ACC112 (cell line): ENCODE measurements around the gene SGPP2.

ENCODE experiments used
- H2AFZ ChIP-seq: fragments of 200-600 bp; sonication (generic); one replicate; pipeline ENCODE4 v1.6.0; 2017; ENCODE audit warnings: antibody characterized with exemption, low read length; ENCODE audit not compliant: unreplicated experiment
- H3K27ac ChIP-seq: fragments of 200-600 bp; sonication (generic); 2 replicates; pipeline ENCODE4 v1.5.1; 2014; ENCODE audit warnings: low read depth, mild to moderate bottlenecking, antibody characterized with exemption, low read length, moderate library complexity
- H3K27me3 ChIP-seq: fragments of 200-600 bp; sonication (generic); 2 replicates; pipeline ENCODE4 v1.6.1; 2014; ENCODE audit warnings: mild to moderate bottlenecking, antibody characterized with exemption, low read length, moderate library complexity, mixed read lengths; ENCODE audit not compliant: insufficient read depth
- H3K36me3 ChIP-seq: fragments of 200-600 bp; sonication (generic); 2 replicates; pipeline ENCODE4 v1.6.1; 2016; ENCODE audit warnings: mild to moderate bottlenecking, antibody characterized with exemption, low read length, moderate library complexity, mixed read lengths; ENCODE audit not compliant: insufficient read depth
- H3K4me1 ChIP-seq: fragments of 200-600 bp; sonication (generic); one replicate; pipeline ENCODE4 v1.6.1; 2016; ENCODE audit warnings: low read length, mixed read lengths; ENCODE audit not compliant: insufficient read depth, unreplicated experiment, control insufficient read depth
- H3K4me3 ChIP-seq: fragments of 200-600 bp; sonication (generic); 2 replicates; pipeline ENCODE4 v1.5.1; 2014; ENCODE audit warnings: mild to moderate bottlenecking, low read depth, low read length
- H3K79me2 ChIP-seq: fragments of 200-600 bp; sonication (generic); one replicate; pipeline ENCODE4 v1.6.0; 2016; ENCODE audit warnings: low read length; ENCODE audit not compliant: control insufficient read depth, unreplicated experiment, insufficient read depth

The SGPP2 gene

GRCh38 chr2:222470802-222471468, 46.6 kb downstream of the SGPP2 start:
- no peaks in the 10 kb centered on the region for H3K79me2 ChIP-seq
- no peak overlapping the region for H2AFZ ChIP-seq
- H3K27ac ChIP-seq: no peak overlapping the region
- H3K4me3 ChIP-seq: no peak overlapping the region
- H3K27me3 ChIP-seq: 0 out of 2 replicates have a peak, but pooled peaks cover 2% of the 10 kb centered on the region
- H3K36me3 ChIP-seq: no peaks in the 10 kb centered on the region
- H3K4me1 ChIP-seq: no peaks in the 10 kb centered on the region

GRCh38 chr2:222477962-222478608, 53.7 kb downstream of the SGPP2 start:
- Histone ChIP-seq H3K79me2 (no peaks in the 10 kb centered on the region), H3K4me1 (no peaks in the 10 kb centered on the region), H3K27ac (no peak overlapping the region), H3K27me3 (peaks cover 18% of the 10 kb centered on the region), H3K36me3 (no peaks in the 10 kb centered on the region), H3K4me3 (no peak overlapping the region), H2AFZ (no peak overlapping the region)

- no peaks in the 10 kb centered on the region for H3K79me2 ChIP-seq
- no peaks in the 10 kb centered on the region for H3K36me3 ChIP-seq
- no peaks in the 10 kb centered on the region for H3K4me1 ChIP-seq
- peaks cover 33% of the 10 kb centered on the region for H3K27me3 ChIP-seq
- no peak overlapping the region for H2AFZ ChIP-seq
- H3K27ac ChIP-seq: no peak overlapping the region
- H3K4me3 ChIP-seq: peak overlapping the region; percentile 11; the same call in 1 of the 2 replicates
These were observed 55.5 kb downstream of the SGPP2 start for GRCh38 chr2:222479859-222480258.

- H3K27me3 ChIP-seq: peaks cover 38% of the 10 kb centered on the region
- no peaks in the 10 kb centered on the region for H3K4me1 ChIP-seq
- peak overlapping the region; percentile 11; the same call in 1 of the 2 replicates for H3K4me3 ChIP-seq
- no peaks in the 10 kb centered on the region for H3K79me2 ChIP-seq
- H3K36me3 ChIP-seq: no peaks in the 10 kb centered on the region
- H3K27ac ChIP-seq: no peak overlapping the region
- no peak overlapping the region for H2AFZ ChIP-seq
These were observed 56.2 kb downstream of the SGPP2 start for GRCh38 chr2:222480497-222480896.

GRCh38 chr2:222481941-222482340, 57.6 kb downstream of the SGPP2 start:
- no peaks in the 10 kb centered on the region for H3K4me1 ChIP-seq
- H3K4me3 ChIP-seq: no peak overlapping the region
- peaks cover 38% of the 10 kb centered on the region for H3K27me3 ChIP-seq
- H2AFZ ChIP-seq: no peak overlapping the region
- H3K79me2 ChIP-seq: no peaks in the 10 kb centered on the region
- H3K27ac ChIP-seq: no peak overlapping the region
- H3K36me3 ChIP-seq: no peaks in the 10 kb centered on the region

- H3K36me3 ChIP-seq: no peaks in the 10 kb centered on the region
These were observed 59.2 kb downstream of the SGPP2 start for GRCh38 chr2:222483513-222484039.

GRCh38 chr2:222485367-222486211, 61.2 kb downstream of the SGPP2 start:
- H3K4me3 ChIP-seq: no peak overlapping the region
- no peaks in the 10 kb centered on the region for H3K4me1 ChIP-seq
- no peaks in the 10 kb centered on the region for H3K79me2 ChIP-seq
- H3K27ac ChIP-seq: no peak overlapping the region
- peaks cover 38% of the 10 kb centered on the region for H3K27me3 ChIP-seq
- no peak overlapping the region for H2AFZ ChIP-seq
- no peaks in the 10 kb centered on the region for H3K36me3 ChIP-seq

More at GRCh38 chr2:222483513-222484039, 59.2 kb downstream of the SGPP2 start:
- Histone ChIP-seq H2AFZ (no peak overlapping the region), H3K27me3 (peaks cover 38% of the 10 kb centered on the region), H3K4me1 (no peaks in the 10 kb centered on the region), H3K4me3 (no peak overlapping the region), H3K79me2 (no peaks in the 10 kb centered on the region), H3K27ac (no peak overlapping the region)

GRCh38 chr2:222490131-222490530, 65.8 kb downstream of the SGPP2 start:
- Histone ChIP-seq H3K79me2 (no peaks in the 10 kb centered on the region), H3K27me3 (peaks cover 2% of the 10 kb centered on the region; the same call in 1 of the 2 replicates), H3K4me1 (no peaks in the 10 kb centered on the region), H3K27ac (no peak overlapping the region), H3K4me3 (no peak overlapping the region), H2AFZ (no peak overlapping the region), H3K36me3 (no peaks in the 10 kb centered on the region)

GRCh38 chr2:222492683-222493082, 68.3 kb downstream of the SGPP2 start:
- H3K27ac ChIP-seq: no peak overlapping the region
- no peaks in the 10 kb centered on the region for H3K36me3 ChIP-seq
- no peaks in the 10 kb centered on the region for H3K79me2 ChIP-seq
- H3K27me3 ChIP-seq: no peaks in the 10 kb centered on the region; the same call in 1 of the 2 replicates
- H2AFZ ChIP-seq: no peak overlapping the region
- no peaks in the 10 kb centered on the region for H3K4me1 ChIP-seq
- no peak overlapping the region for H3K4me3 ChIP-seq

GRCh38 chr2:222494104-222494739, 69.9 kb downstream of the SGPP2 start:
- no peak overlapping the region for H3K4me3 ChIP-seq
- H2AFZ ChIP-seq: no peak overlapping the region
- H3K36me3 ChIP-seq: no peaks in the 10 kb centered on the region
- no peaks in the 10 kb centered on the region for H3K79me2 ChIP-seq
- H3K4me1 ChIP-seq: no peaks in the 10 kb centered on the region
- H3K27me3 ChIP-seq: peaks cover under 1% of the 10 kb centered on the region
- H3K27ac ChIP-seq: no peak overlapping the region
